ENCODE measurements around the gene PCBD2. TPM values are rescaled to one million over a fixed set of nuclear protein-coding genes. Genes with fewer than 3 reads are reported as not detected.

Gene PCBD2
- total and polyA plus RNA-seq, 2 of the 8 experiments (the other 6 are each of a cell fraction or from before 2014, with no cell fraction given): 4.8 to 10.3 TPM

DNA sequence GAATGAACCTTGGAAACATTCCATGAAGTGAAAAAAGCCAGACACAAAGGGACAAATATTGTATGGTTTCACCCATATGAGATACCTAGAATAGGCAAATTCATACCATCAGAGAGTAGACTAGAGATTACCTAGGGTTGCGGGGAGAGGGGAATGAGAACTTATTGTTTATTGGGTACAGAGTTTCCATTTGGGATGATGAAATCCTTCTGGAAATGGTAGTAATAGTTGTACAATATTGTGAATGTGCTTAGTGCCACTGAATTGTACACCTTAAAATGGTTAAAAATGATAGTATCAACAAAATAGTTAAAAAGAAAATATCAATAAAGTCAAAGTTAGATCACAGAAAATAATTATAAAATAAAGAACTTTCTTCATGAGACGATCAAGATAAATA is 88.2 kb downstream of the PCBD2 start:
- Histone ChIP-seq H4K91ac (replicated peaks; ENCODE audit: insufficient read length, low read length) (no peak overlapping the region), H2BK20ac (ENCODE audit: low read length) (no peak overlapping the region), H3K23me2 (ENCODE audit: low read depth, low read length) (no peaks in the 10 kb centered on the region), H3K4ac (replicated peaks; ENCODE audit: insufficient read length, low read depth, low read length) (no peak overlapping the region), H4K5ac (ENCODE audit: insufficient read length, low read depth, low read length) (no peak overlapping the region), H3K27ac (ENCODE audit: low read depth, low read length) (no peak overlapping the region), H2BK120ac (replicated peaks; ENCODE audit: low read depth, low read length) (no peak overlapping the region), H3K79me1 (ENCODE audit: low read depth, low read length) (no peaks in the 10 kb centered on the region), H3K4me3 (ENCODE audit: extremely low read depth in 1 of 4, insufficient read depth in 2 of 4, low read depth in 3 of 4, low read length in 4 of 4) (no peak overlapping the region), H4K20me1 (replicated peaks in 1 of 2; ENCODE audit: control insufficient read depth in 1 of 2, insufficient read depth in 2 of 2, low read length in 2 of 2) (no peaks in the 10 kb centered on the region), H2AK5ac (ENCODE audit: low read depth, low read length) (no peak overlapping the region), H3K9ac (replicated peaks in 1 of 4; ENCODE audit: extremely low read depth in 1 of 4, low read depth in 3 of 4, low read length in 3 of 4) (no peak overlapping the region), H2BK15ac (ENCODE audit: low read length) (no peak overlapping the region), H2BK12ac (ENCODE audit: low read depth, low read length) (no peak overlapping the region), H3K4me2 (ENCODE audit: insufficient read depth in 1 of 2, low read depth in 2 of 2, low read length in 2 of 2) (no peak overlapping the region), H3K36me3 (ENCODE audit: control insufficient read depth in 2 of 4, insufficient read depth in 4 of 4, low read length in 3 of 4) (no peaks in the 10 kb centered on the region), H3K23ac (ENCODE audit: insufficient read length) (no peak overlapping the region), H2BK5ac (ENCODE audit: low read depth, low read length) (no peak overlapping the region), H2AFZ (ENCODE audit: low read length) (no peak overlapping the region), H3K9me3 (ENCODE audit: insufficient read depth in 2 of 2, low read depth in 1 of 2, low read length in 1 of 2) (no peaks in the 10 kb centered on the region), H3K56ac (replicated peaks; ENCODE audit: insufficient read length, low read depth, low read length) (no peak overlapping the region), H3K4me1 (replicated peaks in 1 of 4; ENCODE audit: control insufficient read depth in 3 of 4, insufficient read depth in 4 of 4, low read length in 3 of 4) (peaks cover 0 to 9% (median 6%) of the 10 kb centered on the region in 4 experiments; a peak in 4 of 7 replicates), H3K18ac (ENCODE audit: extremely low read depth, low read length) (no peak overlapping the region), H4K8ac (ENCODE audit: extremely low read depth, insufficient read depth, low read length) (no peak overlapping the region), H3K79me2 (ENCODE audit: control insufficient read depth in 1 of 2, insufficient read depth in 2 of 2, low read length in 2 of 2) (no peaks in the 10 kb centered on the region), H3K27me3 (replicated peaks in 1 of 4; ENCODE audit: control insufficient read depth in 3 of 4, extremely low read depth in 1 of 4, insufficient read depth in 3 of 4, low read length in 3 of 4) (no peaks in the 10 kb centered on the region; a peak in 1 of 7 replicates), H3K14ac (ENCODE audit: insufficient read length) (no peak overlapping the region)
- WGBS, 2 experiments (ENCODE audit: extremely low coverage in 1 of 2, insufficient coverage in 1 of 2, insufficient read length in 1 of 2, insufficient replicate concordance in 2 of 2, low coverage in 1 of 2, low lambda C conversion rate in 2 of 2, missing lambda C conversion rate in 1 of 2): 73% methylated on average over 2 of the region's 2 CpGs; no CpG with 5 or more reads in 1 of the 2 experiments
- ChIA-PET POLR2A (ENCODE audit: partially characterized antibody) (no interaction called here), CTCF (ENCODE audit: partially characterized antibody) (no interaction called here)
- TF ChIP-seq POU5F1 (IDR thresholded peaks at IDR 0.05; ENCODE audit: low read depth, low read length): no peak
- no peak for TF ChIP-seq JUND (IDR thresholded peaks at IDR 0.05; ENCODE audit: low read length)
- TF ChIP-seq SP2 (IDR thresholded peaks at IDR 0.05; ENCODE audit: low read length): no peak
- TF ChIP-seq, protein P1, sequence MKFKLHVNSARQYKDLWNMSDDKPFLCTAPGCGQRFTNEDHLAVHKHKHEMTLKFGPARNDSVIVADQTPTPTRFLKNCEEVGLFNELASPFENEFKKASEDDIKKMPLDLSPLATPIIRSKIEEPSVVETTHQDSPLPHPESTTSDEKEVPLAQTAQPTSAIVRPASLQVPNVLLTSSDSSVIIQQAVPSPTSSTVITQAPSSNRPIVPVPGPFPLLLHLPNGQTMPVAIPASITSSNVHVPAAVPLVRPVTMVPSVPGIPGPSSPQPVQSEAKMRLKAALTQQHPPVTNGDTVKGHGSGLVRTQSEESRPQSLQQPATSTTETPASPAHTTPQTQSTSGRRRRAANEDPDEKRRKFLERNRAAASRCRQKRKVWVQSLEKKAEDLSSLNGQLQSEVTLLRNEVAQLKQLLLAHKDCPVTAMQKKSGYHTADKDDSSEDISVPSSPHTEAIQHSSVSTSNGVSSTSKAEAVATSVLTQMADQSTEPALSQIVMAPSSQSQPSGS (IDR thresholded peaks at IDR 0.05; ENCODE audit: low read length): no peak
- DNase-seq (ENCODE audit: low read depth in 1 of 2, low spot score in 2 of 2): no peak
- no peak for FAIRE-seq
